GM08714 (cell line): ENCODE results near the gene RRP36.
A peak's percentile ranks its signal among the peaks of the same experiment; 100 is the strongest.
"Not testable (repeated sequence)": the region's sequence is repeated elsewhere in the genome, so short reads cannot be mapped to it uniquely, and the experiment has no call there.

Source experiments
- H3K4me3 ChIP-seq: fragments of 200-500 bp; sonication (Bioruptor generic); 2 replicates; pipeline ENCODE4 v1.5.1; 2014; ENCODE audit warnings: mild to moderate bottlenecking, low read length, inconsistent platforms
- ZNF274 ChIP-seq: IDR thresholded peaks from 2 replicates; pipeline ENCODE4 v1.6.1; 2012; ENCODE audit warnings: mild to moderate bottlenecking, low read depth, low read length

The RRP36 gene

GRCh38 chr6:42988486-42989020 is 32.9 kb upstream of the RRP36 start:
- H3K4me3 ChIP-seq = no peak overlapping the region

GRCh38 chr6:42989923-42990322 is 31.5 kb upstream of the RRP36 start:
- no peak for TF ChIP-seq ZNF274
- no peak overlapping the region for H3K4me3 ChIP-seq

More at GRCh38 chr6:42988486-42989020, 32.9 kb upstream of the RRP36 start:
- no peak for TF ChIP-seq ZNF274

GRCh38 chr6:42993445-42993844 is 28.0 kb upstream of the RRP36 start:
- no peak for TF ChIP-seq ZNF274
- H3K4me3 ChIP-seq = no peak overlapping the region

DNA sequence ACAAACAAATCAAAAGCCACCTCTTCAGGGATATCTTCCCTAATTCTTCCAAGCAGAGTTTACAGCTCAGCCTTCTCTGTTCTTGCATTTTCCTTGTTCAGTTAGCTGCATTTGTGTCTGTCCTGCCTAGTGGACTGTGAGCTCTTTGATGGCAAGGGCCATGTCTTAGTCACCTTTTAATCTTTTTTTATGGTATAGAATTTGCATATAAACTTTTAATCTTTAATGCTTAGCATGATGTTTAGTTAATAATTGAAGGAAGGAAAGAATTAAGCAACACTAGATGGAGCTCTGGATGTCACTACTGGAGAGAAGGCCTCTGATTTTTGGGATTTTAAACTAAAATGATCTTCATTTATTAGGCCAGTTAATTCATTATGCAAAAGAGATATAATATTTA is 24.9 kb upstream of the RRP36 start:
- no peak for TF ChIP-seq ZNF274
- no peak overlapping the region for H3K4me3 ChIP-seq

DNA sequence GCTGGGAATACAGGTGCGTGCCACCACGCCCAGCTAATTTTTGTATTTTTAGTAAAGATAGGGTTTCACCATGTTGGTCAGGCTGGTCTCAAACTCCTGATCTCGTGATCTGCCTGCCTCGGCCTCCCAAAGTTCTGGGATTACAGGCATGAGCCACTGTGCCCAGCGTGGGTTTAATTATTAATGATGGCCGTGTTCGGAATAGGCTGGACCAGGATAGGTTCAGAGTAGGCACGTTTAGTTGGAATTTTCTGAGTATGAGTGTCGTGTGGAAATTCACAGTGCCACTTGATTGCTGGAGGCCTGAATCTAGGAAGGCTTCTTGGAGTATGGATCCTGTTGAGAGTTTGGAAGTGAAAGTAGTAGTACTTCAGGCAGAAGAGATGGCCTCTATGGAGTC is 23.2 kb upstream of the RRP36 start:
- not testable (repeated sequence) for H3K4me3 ChIP-seq

DNA sequence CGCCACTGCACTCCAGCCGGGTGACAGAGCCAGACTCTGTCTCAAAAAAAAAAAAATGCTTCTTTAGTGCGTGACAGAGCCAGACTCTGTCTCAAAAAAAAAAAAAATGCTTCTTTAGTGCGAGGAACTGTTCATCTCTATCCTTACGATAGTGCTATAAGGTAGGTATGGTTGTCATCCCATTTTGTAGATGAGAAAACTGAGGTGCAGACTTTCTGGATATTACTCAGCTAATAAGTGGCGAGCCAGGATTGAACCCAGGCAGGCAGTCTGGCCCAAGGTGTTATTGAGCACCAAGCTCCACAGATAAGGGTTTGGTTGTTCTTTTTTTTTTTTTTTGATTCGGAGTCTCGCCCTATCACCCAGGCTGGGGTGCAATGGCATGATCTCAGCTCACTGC is 19.6 kb upstream of the RRP36 start:
- no peak for TF ChIP-seq ZNF274

GRCh38 chr6:43005844-43006243 is 15.6 kb upstream of the RRP36 start:
- H3K4me3 ChIP-seq = no peak overlapping the region
- no peak for TF ChIP-seq ZNF274

More for the DNA sequence above, 19.6 kb upstream of the RRP36 start:
- no peak overlapping the region for H3K4me3 ChIP-seq

- TF ChIP-seq ZNF274 = no peak
- H3K4me3 ChIP-seq = no peak overlapping the region
These were observed 15.2 kb upstream of the RRP36 start for GRCh38 chr6:43006251-43006650.

DNA sequence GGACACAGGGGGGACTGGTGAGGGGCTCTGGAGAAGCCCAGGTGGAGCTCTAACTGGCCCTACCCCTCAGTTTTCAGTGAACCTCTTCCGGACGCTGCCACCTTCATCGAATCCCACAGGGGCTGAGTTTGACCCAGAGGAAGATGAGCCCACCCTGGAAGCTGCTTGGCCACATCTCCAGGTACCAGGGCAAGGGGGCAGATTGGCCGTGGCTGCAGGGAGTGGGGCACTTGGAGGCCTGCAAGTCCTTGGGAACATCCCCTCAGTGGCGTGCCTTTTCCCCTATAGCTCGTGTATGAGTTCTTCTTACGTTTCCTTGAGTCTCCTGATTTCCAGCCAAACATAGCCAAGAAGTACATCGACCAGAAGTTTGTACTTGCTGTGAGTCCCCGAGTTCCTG is 14.3 kb upstream of the RRP36 start:
- no peak for TF ChIP-seq ZNF274
- H3K4me3 ChIP-seq = no peak overlapping the region

DNA sequence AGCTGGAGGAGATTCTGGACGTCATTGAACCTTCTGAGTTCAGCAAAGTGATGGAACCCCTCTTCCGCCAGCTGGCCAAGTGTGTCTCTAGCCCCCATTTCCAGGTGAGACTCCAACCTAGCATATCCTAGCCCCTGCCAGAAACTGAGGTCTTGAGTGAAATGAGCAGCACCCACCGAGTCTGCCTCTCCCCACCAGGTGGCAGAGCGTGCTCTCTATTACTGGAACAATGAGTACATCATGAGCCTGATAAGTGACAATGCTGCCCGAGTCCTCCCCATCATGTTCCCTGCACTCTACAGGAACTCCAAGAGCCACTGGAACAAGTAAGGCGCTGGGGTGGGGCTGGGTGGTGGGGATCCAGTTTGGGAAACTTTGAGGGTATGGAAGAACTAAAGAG is 12.3 kb upstream of the RRP36 start:
- no peak overlapping the region for H3K4me3 ChIP-seq
- TF ChIP-seq ZNF274 = no peak

GRCh38 chr6:43011207-43011606 is 10.2 kb upstream of the RRP36 start:
- no peak overlapping the region for H3K4me3 ChIP-seq
- TF ChIP-seq ZNF274 = no peak

DNA sequence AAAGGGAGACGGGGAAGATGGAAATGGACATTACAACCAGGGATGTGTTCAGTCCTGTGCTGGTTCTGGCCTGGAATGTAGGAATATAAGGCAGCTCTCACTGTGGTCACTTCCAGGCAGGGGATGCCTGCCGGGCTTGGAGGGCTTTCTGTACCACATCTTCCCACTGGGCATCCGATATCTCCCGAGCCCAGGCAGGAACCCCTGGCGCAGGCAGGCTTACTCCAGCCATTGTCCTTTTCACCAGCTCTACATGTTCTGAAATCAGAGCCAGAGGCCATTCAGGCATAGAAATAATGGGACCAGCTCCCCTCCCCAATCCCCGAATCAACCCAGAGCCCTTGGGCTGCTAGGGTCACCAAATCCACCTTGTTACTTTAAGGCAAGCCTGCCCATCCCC is 9.1 kb upstream of the RRP36 start:
- H3K4me3 ChIP-seq = peak overlapping the region; percentile 79; the same call in 1 of the 2 replicates
- no peak for TF ChIP-seq ZNF274

DNA sequence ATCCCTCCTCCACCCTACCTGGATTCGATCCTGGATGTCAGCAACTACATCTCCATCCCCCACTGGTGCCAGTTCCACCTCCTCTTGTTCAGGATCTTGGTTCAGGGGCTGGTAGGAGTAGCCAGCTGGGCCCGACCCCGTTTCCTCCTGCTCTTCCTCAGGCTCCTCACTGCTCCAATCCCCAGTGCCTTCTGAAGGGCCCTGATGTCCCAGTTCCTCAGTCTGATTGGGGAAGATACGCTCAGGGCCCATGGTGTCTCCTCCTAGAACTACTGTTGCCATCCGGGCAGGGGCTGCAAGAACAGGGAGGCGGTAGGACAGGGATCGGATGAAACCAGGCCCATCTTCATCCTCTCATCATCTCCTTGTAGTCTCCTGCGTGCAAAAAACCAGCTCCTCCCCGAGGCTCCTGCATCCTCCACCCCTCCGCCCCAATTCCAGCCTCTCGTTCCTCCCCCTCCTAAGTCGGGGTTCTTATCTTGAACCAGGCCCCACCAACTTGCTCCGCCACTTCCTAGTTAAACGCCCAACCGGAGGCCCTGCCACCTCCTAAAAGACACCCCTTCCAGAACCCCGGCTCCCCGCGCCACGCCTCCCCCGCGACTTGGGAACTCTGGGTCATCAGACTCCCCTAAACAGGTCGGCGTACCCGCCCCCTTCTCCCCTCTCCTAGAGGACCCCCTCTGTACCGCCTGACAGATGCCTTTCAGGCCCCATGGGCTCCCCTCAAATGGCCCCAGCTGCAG is 8.2 kb upstream of the RRP36 start:
- TF ChIP-seq ZNF274 = no peak
- peak overlapping the region; percentile 79 for H3K4me3 ChIP-seq

DNA sequence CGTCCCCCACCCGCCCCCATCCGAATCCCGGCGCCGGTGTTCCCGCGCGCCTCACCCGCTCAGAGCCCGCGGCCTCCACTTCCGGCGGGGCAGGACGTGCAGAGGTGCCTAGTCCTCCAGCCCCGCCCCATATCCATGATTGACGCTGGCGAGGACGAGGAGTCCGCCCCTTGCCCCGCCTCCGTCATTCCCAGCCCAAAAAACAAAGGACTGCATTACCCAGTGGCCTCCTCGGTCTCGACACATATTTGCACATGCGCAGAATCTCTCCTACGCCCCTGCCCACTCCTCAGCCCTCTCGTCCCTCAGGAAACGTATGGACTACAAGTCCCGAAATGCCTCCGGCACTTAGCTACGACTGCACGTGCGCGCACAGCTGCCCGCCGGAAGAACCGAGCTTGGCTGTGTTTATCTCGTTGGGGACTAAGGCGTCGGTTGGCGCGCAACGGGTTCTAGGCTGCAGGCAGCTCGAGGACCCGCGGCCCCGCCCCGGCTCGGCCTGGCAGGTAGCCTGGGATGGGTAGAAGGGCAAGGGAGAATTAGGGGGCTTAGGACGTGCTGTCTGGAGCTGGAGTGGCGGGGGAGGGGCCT is 7.5 kb upstream of the RRP36 start, which contains the start of the genes KLHDC3 and MEA1:
Gene KLHDC3, plus strand, starts transcription at position 407 of the 591 bp plus-strand sequence. CDS start 2,944 bp downstream, outside the sequence.
Gene MEA1, minus strand, starts transcription at position 104 of the 591 bp plus-strand sequence. CDS start 133 bp downstream, outside the sequence.
- H3K4me3 ChIP-seq = peak within 1 kb of the TSS; percentile 96
- TF ChIP-seq ZNF274 = no peak

- no peak for TF ChIP-seq ZNF274
- H3K4me3 ChIP-seq = peak overlapping the region; percentile 96
These were observed 7.0 kb upstream of the RRP36 start for GRCh38 chr6:43014434-43014909.
